ENCODE results near the gene SPNS3. TPM values are rescaled to one million over a fixed set of nuclear protein-coding genes. Genes with fewer than 3 reads are reported as not detected.

Gene SPNS3
- total and polyA plus RNA-seq, 3 donors from 2014 or later = 0.39 to 1.4 (median 0.75) TPM

GRCh38 chr17:4529533-4530152, 95.9 kb downstream of the SPNS3 start:
- H3K36me3 ChIP-seq (ENCODE audit: low read depth, missing control alignments) = no peaks in the 10 kb centered on the region
- intact Hi-C loops (cut with DNase I; ENCODE audit: low total_unique reads) = no loop called here
- H3K27ac ChIP-seq = no peak overlapping the region
- H3K9me3 ChIP-seq = no peaks in the 10 kb centered on the region
- WGBS, 2 donors = 87% methylated on average over 13 of the region's 13 CpGs
- H3K4me1 ChIP-seq = peaks cover 10% of the 10 kb centered on the region
- H3K4me3 ChIP-seq = no peak overlapping the region
- TF ChIP-seq POLR2A (IDR thresholded peaks at IDR 0.05) (no peak), CTCF (IDR thresholded peaks at IDR 0.05) (no peak)
- H3K27me3 ChIP-seq = no peaks in the 10 kb centered on the region
- no peak for DNase-seq

GRCh38 chr17:4530799-4531730, 97.3 kb downstream of the SPNS3 start:
- Histone ChIP-seq H3K4me1 (peaks cover 17% of the 10 kb centered on the region), H3K27ac (no peak overlapping the region), H3K9me3 (no peaks in the 10 kb centered on the region), H3K36me3 (ENCODE audit: low read depth, missing control alignments) (no peaks in the 10 kb centered on the region), H3K27me3 (no peaks in the 10 kb centered on the region), H3K4me3 (no peak overlapping the region)
- TF ChIP-seq CTCF (IDR thresholded peaks at IDR 0.05) = no peak
- no peak for TF ChIP-seq POLR2A (IDR thresholded peaks at IDR 0.05)
- 78 to 80% methylated on average over 13 to 30 of the region's 30 CpGs for WGBS, 2 donors
- intact Hi-C loops (cut with DNase I; ENCODE audit: low total_unique reads) = no loop called here
- no peak for DNase-seq

GRCh38 chr17:4531988-4532736, 98.4 kb downstream of the SPNS3 start:
- TF ChIP-seq CTCF (IDR thresholded peaks at IDR 0.05) = no peak
- TF ChIP-seq POLR2A (IDR thresholded peaks at IDR 0.05) = no peak
- DNase-seq = no peak
- Histone ChIP-seq H3K36me3 (ENCODE audit: low read depth, missing control alignments) (no peaks in the 10 kb centered on the region), H3K27ac (no peak overlapping the region), H3K4me3 (no peak overlapping the region), H3K27me3 (no peaks in the 10 kb centered on the region), H3K9me3 (no peaks in the 10 kb centered on the region), H3K4me1 (peaks cover 26% of the 10 kb centered on the region)
- WGBS, 2 donors = 89 to 96% methylated on average over 16 to 17 of the region's 17 CpGs
- intact Hi-C loops (cut with DNase I; ENCODE audit: low total_unique reads) = no loop called here

GRCh38 chr17:4532860-4533522, 99.3 kb downstream of the SPNS3 start:
- Histone ChIP-seq H3K4me3 (no peak overlapping the region), H3K4me1 (peaks cover 35% of the 10 kb centered on the region), H3K27ac (no peak overlapping the region), H3K27me3 (no peaks in the 10 kb centered on the region), H3K36me3 (ENCODE audit: low read depth, missing control alignments) (no peaks in the 10 kb centered on the region), H3K9me3 (no peaks in the 10 kb centered on the region)
- WGBS, 2 donors = 85 to 94% methylated on average over 17 to 33 of the region's 33 CpGs
- no peak for DNase-seq
- TF ChIP-seq CTCF (IDR thresholded peaks at IDR 0.05) (no peak), POLR2A (IDR thresholded peaks at IDR 0.05) (no peak)
- intact Hi-C loops (cut with DNase I; ENCODE audit: low total_unique reads) = no loop called here
